MCF 10A (cell line): ENCODE measurements around the gene LTO1. TPM values are rescaled to one million over a fixed set of nuclear protein-coding genes. Genes with fewer than 3 reads are reported as not detected.

ENCODE experiments used
- BruUV-seq: library from RNA; stranded (reverse); fragments of 400-500 nt; replicated peaks from 2 replicates; lab custom pipeline; 2021; lab: Mats Ljungman, UMichigan
- CTCF ChIA-PET: fragments of 300-600 bp; sonication (Branson Sonifier 250); formaldehyde crosslinking; extraction: SDS; loops from one replicate; lab custom pipeline; 2021; ENCODE audit warnings: antibody characterized with exemption, inconsistent platforms; lab: Yijun Ruan, JAX
- POLR2A ChIA-PET: fragments of 300-600, 350-650 bp; sonication (Branson Sonifier 250); formaldehyde crosslinking; extraction: SDS; loops from one replicate; lab custom pipeline; 2020; ENCODE audit warnings: antibody characterized with exemption, inconsistent platforms; lab: Yijun Ruan, JAX
- DNase-seq: peaks from one replicate; pipeline ENCODE4 v3.0.0-alpha.2; 2018; ENCODE audit not compliant: unreplicated experiment
- H3K27ac Mint-ChIP-seq: one replicate; pipeline ENCODE4 v1.8.0; 2022; ENCODE audit warnings: mild to moderate bottlenecking, low read depth, mixed read lengths; ENCODE audit not compliant: unreplicated experiment
- H3K27me3 Mint-ChIP-seq: one replicate; pipeline ENCODE4 v1.8.0; 2022; ENCODE audit warnings: mixed read lengths; ENCODE audit not compliant: insufficient read depth, unreplicated experiment
- H3K36me3 Mint-ChIP-seq: one replicate; pipeline ENCODE4 v1.8.0; 2022; ENCODE audit warnings: mild to moderate bottlenecking, moderate library complexity, mixed read lengths; ENCODE audit not compliant: insufficient read depth, unreplicated experiment
- H3K4me1 Mint-ChIP-seq: one replicate; pipeline ENCODE4 v1.8.0; 2022; ENCODE audit warnings: mixed read lengths; ENCODE audit not compliant: insufficient read depth, unreplicated experiment
- H3K4me3 Mint-ChIP-seq: one replicate; pipeline ENCODE4 v1.8.0; 2022; ENCODE audit warnings: mild to moderate bottlenecking, moderate library complexity, mixed read lengths; ENCODE audit not compliant: unreplicated experiment
- H3K9me3 Mint-ChIP-seq: one replicate; pipeline ENCODE4 v1.8.0; 2022; ENCODE audit warnings: mixed read lengths; ENCODE audit not compliant: unreplicated experiment
- CTCF ChIP-seq: fragments of 200-600 bp; IDR thresholded peaks from one replicate; pipeline ENCODE4 v1.8.0; 2022; ENCODE audit warnings: antibody characterized with exemption, mild to moderate bottlenecking; ENCODE audit not compliant: unreplicated experiment
- intact Hi-C: fragments of 100-400 bp; cut with micrococcal nuclease; formaldehyde crosslinking; loops from 2 replicates; pipeline ENCODE4 v1.14.1; 2022
- total RNA-seq: library from RNA; stranded (reverse); gene quantifications from 2 replicates; pipeline ENCODE4 v1.2.3, GENCODE V29; 2022

Gene LTO1
- total RNA-seq, 1 experiment from 2014 or later = 34.2 TPM

DNA sequence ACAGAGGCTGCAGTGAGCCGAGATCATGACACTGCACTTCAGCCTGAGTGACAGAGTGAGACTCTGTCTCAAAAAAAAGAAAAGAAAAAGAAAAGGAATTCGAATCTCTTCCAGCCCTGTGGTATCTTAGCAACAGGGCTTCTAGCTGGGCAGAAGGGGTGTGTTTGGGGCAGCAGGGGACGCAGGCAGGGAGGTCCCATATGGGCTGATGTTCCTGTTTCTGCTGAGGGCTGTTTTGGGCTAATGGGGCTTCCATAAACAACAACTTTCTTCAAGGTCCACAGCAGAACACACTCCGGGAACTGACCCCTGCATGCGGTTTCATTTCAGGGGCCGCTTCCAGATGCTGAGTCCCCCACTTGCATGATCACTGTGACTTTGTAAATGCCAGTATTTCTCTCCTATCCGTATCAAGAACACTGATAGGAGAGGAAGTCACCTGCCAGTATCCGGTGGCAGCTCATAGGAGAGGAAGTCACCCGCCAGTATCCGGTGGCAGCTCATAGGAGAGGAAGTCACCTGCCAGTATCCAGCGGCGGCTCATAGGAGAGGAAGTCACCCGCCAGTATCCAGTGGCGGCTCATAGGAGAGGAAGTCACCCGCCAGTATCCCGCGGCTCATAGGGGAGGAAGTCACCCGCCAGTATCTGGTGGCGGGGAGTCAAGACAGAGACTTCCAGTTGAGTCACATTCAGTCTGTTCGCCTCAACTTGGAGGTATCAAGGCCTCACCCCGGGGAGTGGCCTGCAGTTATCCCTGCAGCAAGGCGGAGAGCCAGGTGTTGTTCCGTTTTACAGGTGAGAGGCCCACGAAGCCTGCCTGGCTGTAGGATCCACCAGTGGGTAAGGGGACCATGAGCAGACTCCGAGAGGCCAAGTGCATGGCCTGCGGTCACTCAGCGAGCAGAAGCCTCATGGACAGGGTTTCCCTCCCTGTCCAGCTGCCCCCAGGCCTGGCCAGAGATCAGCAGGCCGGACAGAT lies 37.0 kb upstream of the LTO1 start:
- POLR2A ChIA-PET = no interaction called here
- intact Hi-C loops = no loop called here

GRCh38 chr11:69708736-69709401 lies 33.7 kb upstream of the LTO1 start:
- no peak overlapping the region for H3K4me3 Mint-ChIP-seq
- peaks cover 10% of the 10 kb centered on the region for H3K4me1 Mint-ChIP-seq
- BruUV-seq = no TSS peak
- CTCF ChIA-PET = interaction anchor here (0.9 to 1.0 kb wide), 2 partner anchors 14 to 180 kb away, joined by 3 to 4 read pairs; no protein-coding TSS in a partner anchor
- TF ChIP-seq CTCF = no peak
- no peak overlapping the region for H3K27ac Mint-ChIP-seq
- POLR2A ChIA-PET = no interaction called here
- H3K27me3 Mint-ChIP-seq = no peaks in the 10 kb centered on the region
- DNase-seq = no peak
- H3K9me3 Mint-ChIP-seq = no peaks in the 10 kb centered on the region
- no peaks in the 10 kb centered on the region for H3K36me3 Mint-ChIP-seq
- intact Hi-C loops = no loop called here

More for the DNA sequence above, 37.0 kb upstream of the LTO1 start:
- Mint-ChIP-seq H3K9me3 (no peaks in the 10 kb centered on the region), H3K4me3 (no peak overlapping the region), H3K27ac (no peak overlapping the region), H3K36me3 (no peaks in the 10 kb centered on the region), H3K4me1 (peaks cover 4% of the 10 kb centered on the region), H3K27me3 (peaks cover under 1% of the 10 kb centered on the region)
- no peak for TF ChIP-seq CTCF
- BruUV-seq = no TSS peak
- DNase-seq = no peak
- CTCF ChIA-PET = interaction anchor here (0.6 kb wide), 1 partner anchor 473 kb away, joined by 3 read pairs; no protein-coding TSS in a partner anchor

- no TSS peak for BruUV-seq
- ChIA-PET POLR2A (interaction anchor here (0.8 kb wide), 1 partner anchor 24 kb away, joined by 3 read pairs; no protein-coding TSS in a partner anchor), CTCF (no interaction called here)
- Mint-ChIP-seq H3K27me3 (no peaks in the 10 kb centered on the region), H3K9me3 (no peaks in the 10 kb centered on the region), H3K4me3 (peak overlapping the region; percentile 33), H3K36me3 (no peaks in the 10 kb centered on the region), H3K4me1 (peaks cover 10% of the 10 kb centered on the region), H3K27ac (no peak overlapping the region)
- peak; percentile 82 for DNase-seq
- no peak for TF ChIP-seq CTCF
- intact Hi-C loops = no loop called here
These were observed 32.0 kb upstream of the LTO1 start for GRCh38 chr11:69707176-69707575.
